Caco-2 (cell line): ENCODE results near the gene BANF2. TPM values are rescaled to one million over a fixed set of nuclear protein-coding genes. Genes with fewer than 3 reads are reported as not detected.

ENCODE experiments used
- BruUV-seq: library from RNA; stranded (reverse); fragments of 400-500 nt; replicated peaks from 2 replicates; lab custom pipeline; 2021; lab: Mats Ljungman, UMichigan
- CTCF ChIA-PET: fragments of 300-600 bp; sonication (Branson Sonifier 250); formaldehyde crosslinking; loops from one replicate; lab custom pipeline; 2022; ENCODE audit warnings: antibody characterized with exemption; lab: Charles Lee
- POLR2A ChIA-PET: fragments of 300-600 bp; sonication (Branson Sonifier 250); formaldehyde crosslinking; loops from one replicate; lab custom pipeline; 2022; ENCODE audit warnings: antibody characterized with exemption; lab: Charles Lee
- DNase-seq, 2 experiments: peaks; one replicate each; pipeline versions ENCODE4 v3.0.0 to v3.0.0-alpha.2; 2020 to 2022
- H3K27me3 ChIP-seq: replicated peaks from 2 replicates; pipeline ENCODE4 v1.6.0; 2011; ENCODE audit warnings: low read length; ENCODE audit not compliant: control insufficient read depth, insufficient read depth
- H3K36me3 ChIP-seq: 2 replicates; pipeline ENCODE4 v1.5.1; 2011; ENCODE audit warnings: low read length; ENCODE audit not compliant: control insufficient read depth, insufficient read depth
- H3K4me1 ChIP-seq: fragments of 250-450 bp; sonication (Bioruptor Pico); 2 replicates; pipeline ENCODE4 v1.5.1; 2020; ENCODE audit warnings: mild to moderate bottlenecking
- H3K4me3 ChIP-seq: 2 replicates; pipeline ENCODE4 v1.5.1; 2011; ENCODE audit warnings: low read depth, mild to moderate bottlenecking, control low read depth, low read length
- H3K9me3 ChIP-seq: fragments of 250-450 bp; sonication (Bioruptor Pico); 2 replicates; pipeline ENCODE4 v1.5.1; 2020; ENCODE audit warnings: mild to moderate bottlenecking, moderate library complexity
- H3K27ac Mint-ChIP-seq: one replicate; pipeline ENCODE4 v1.8.0; 2022; ENCODE audit warnings: mixed read lengths; ENCODE audit not compliant: unreplicated experiment
- H3K27me3 Mint-ChIP-seq: one replicate; pipeline ENCODE4 v1.8.0; 2022; ENCODE audit warnings: mixed read lengths; ENCODE audit not compliant: insufficient read depth, unreplicated experiment
- H3K36me3 Mint-ChIP-seq: one replicate; pipeline ENCODE4 v1.8.0; 2022; ENCODE audit warnings: mild to moderate bottlenecking, mixed read lengths; ENCODE audit not compliant: insufficient read depth, unreplicated experiment
- H3K4me1 Mint-ChIP-seq: one replicate; pipeline ENCODE4 v1.8.0; 2022; ENCODE audit warnings: low read depth, mixed read lengths; ENCODE audit not compliant: unreplicated experiment
- H3K4me3 Mint-ChIP-seq: one replicate; pipeline ENCODE4 v1.8.0; 2022; ENCODE audit warnings: mild to moderate bottlenecking, moderate library complexity, mixed read lengths; ENCODE audit not compliant: unreplicated experiment
- H3K9me3 Mint-ChIP-seq: one replicate; pipeline ENCODE4 v1.8.0; 2022; ENCODE audit warnings: mixed read lengths; ENCODE audit not compliant: unreplicated experiment
- CTCF ChIP-seq, 2 experiments: fragments of 200-600 bp in 1 of 2; IDR thresholded peaks; 1 replicate in 1 of 2; 2 replicates in 1 of 2; pipeline versions ENCODE4 v1.5.1 to v1.8.0; 2011 to 2022; ENCODE audit warnings: antibody characterized with exemption in 1 of 2, control low read depth in 1 of 2, inconsistent platforms in 1 of 2, low read depth in 1 of 2, low read length in 1 of 2, mild to moderate bottlenecking in 1 of 2, moderate library complexity in 1 of 2; ENCODE audit not compliant: insufficient read depth in 1 of 2, severe bottlenecking in 1 of 2, unreplicated experiment in 1 of 2
- intact Hi-C: fragments of 100-400 bp; cut with micrococcal nuclease; formaldehyde crosslinking; loops from one replicate; pipeline ENCODE4 v1.10.0; 2022; ENCODE audit not compliant: unreplicated experiment
- total RNA-seq: library from RNA; stranded (reverse); gene quantifications from 2 replicates; pipeline ENCODE4 v1.2.3, GENCODE V29; 2022

Gene BANF2
- total RNA-seq, 1 experiment from 2014 or later: 2.1 TPM

DNA sequence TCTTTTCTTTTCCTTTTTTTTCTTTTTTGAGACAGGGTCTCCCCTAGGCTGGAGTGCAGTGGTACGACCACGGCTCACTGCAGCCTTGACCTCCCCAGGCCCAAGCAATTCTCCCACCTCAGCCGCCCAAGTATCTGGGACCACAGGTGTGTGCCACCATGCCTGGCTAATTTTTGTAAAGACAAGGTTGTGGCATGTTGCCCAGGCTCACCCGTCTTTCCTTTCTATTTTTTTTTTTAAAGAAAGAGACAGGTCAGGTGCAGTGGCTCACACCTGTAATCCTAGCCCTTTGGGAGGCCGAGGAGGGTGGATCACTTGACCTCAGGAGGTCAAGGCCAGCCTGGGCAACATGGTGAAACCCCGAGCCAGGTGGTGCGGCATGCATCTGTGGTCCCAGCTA is 16.6 kb downstream of the BANF2 start:
- Histone ChIP-seq H3K27me3 (no peaks in the 10 kb centered on the region), H3K4me1 (peaks cover 53% of the 10 kb centered on the region), H3K36me3 (no peaks in the 10 kb centered on the region), H3K4me3 (no peak overlapping the region), H3K9me3 (no peaks in the 10 kb centered on the region)
- no peaks in the 10 kb centered on the region for H3K9me3 Mint-ChIP-seq
- DNase-seq: no peak
- intact Hi-C loops: loop anchor here (10.0 kb wide), 1 partner anchor 108 kb away; no protein-coding TSS in a partner anchor
- H3K4me3 Mint-ChIP-seq: no peak overlapping the region
- no peaks in the 10 kb centered on the region for H3K27me3 Mint-ChIP-seq
- POLR2A ChIA-PET: interaction anchor here (1.0 kb wide), 1 partner anchor 34 kb away, joined by 3 read pairs; the partner anchor contains the start of gene RRBP1
- CTCF ChIA-PET: interaction anchor here (2.2 kb wide), 1 partner anchor 34 kb away, joined by 6 read pairs; the partner anchor contains the start of gene RRBP1
- peaks cover 22% of the 10 kb centered on the region for H3K36me3 Mint-ChIP-seq
- BruUV-seq: no TSS peak
- no peak overlapping the region for H3K27ac Mint-ChIP-seq
- H3K4me1 Mint-ChIP-seq: peaks cover 40% of the 10 kb centered on the region
- no peak for TF ChIP-seq CTCF (IDR thresholded peaks at IDR 0.05; ENCODE audit: insufficient read depth in 1 of 2, low read depth in 1 of 2, low read length in 1 of 2, severe bottlenecking in 1 of 2, unreplicated experiment in 1 of 2)

- TF ChIP-seq CTCF (IDR thresholded peaks at IDR 0.05; ENCODE audit: insufficient read depth in 1 of 2, low read depth in 1 of 2, low read length in 1 of 2, severe bottlenecking in 1 of 2, unreplicated experiment in 1 of 2): no peak
- Histone ChIP-seq H3K4me1 (peaks cover 48% of the 10 kb centered on the region), H3K27me3 (no peaks in the 10 kb centered on the region), H3K9me3 (peaks cover 5% of the 10 kb centered on the region; the same call in 1 of the 2 replicates), H3K4me3 (no peak overlapping the region), H3K36me3 (no peaks in the 10 kb centered on the region)
- ChIA-PET CTCF (no interaction called here), POLR2A (no interaction called here)
- Mint-ChIP-seq H3K4me1 (peaks cover 43% of the 10 kb centered on the region), H3K9me3 (no peaks in the 10 kb centered on the region), H3K27me3 (no peaks in the 10 kb centered on the region), H3K27ac (peak overlapping the region; percentile 95), H3K36me3 (peaks cover 32% of the 10 kb centered on the region), H3K4me3 (no peak overlapping the region)
- BruUV-seq: no TSS peak
- intact Hi-C loops: loop anchor here (1.0 kb wide), 2 partner anchors 11 to 36 kb away; no protein-coding TSS in a partner anchor
- no peak for DNase-seq
These were observed 21.0 kb downstream of the BANF2 start for GRCh38 chr20:17720755-17721154.

DNA sequence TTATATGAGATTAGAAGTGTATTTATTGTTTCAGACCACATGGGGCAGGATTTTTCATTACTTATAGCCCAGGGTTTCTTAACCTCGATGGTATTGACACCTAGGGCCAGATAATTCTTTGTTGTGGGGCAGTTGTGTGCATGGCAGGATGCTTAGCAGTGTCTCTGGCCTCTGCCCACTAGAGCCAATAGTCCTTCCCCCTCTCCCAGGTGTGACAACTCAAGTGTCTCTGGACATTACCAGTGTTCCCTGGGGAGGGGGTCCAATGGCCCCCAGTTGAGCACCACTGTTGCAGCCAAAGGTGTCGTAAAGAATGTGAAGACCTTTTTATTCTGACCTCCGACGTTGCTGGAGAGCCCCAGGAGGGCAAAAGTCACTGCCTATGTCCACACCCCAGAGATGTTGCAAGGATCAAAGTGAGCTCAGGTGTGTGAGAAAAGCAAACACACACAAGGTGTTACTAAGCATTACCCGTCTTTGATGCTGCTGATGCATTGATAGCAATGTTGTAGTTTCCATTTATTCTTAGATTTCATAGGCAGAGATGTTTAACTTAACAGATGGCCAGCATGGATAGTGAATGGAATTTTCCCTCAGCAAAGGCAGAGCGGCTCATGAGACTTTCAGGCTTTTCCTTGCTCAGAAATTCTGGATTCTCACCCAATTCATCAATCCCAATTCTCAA is 22.2 kb downstream of the BANF2 start:
- DNase-seq: peak; percentile 95 to 98
- Mint-ChIP-seq H3K9me3 (no peaks in the 10 kb centered on the region), H3K36me3 (peaks cover 32% of the 10 kb centered on the region), H3K4me3 (peak overlapping the region; percentile 48), H3K4me1 (peaks cover 49% of the 10 kb centered on the region), H3K27me3 (no peaks in the 10 kb centered on the region), H3K27ac (peak overlapping the region; percentile 95)
- H3K9me3 ChIP-seq: peaks cover 5% of the 10 kb centered on the region; the same call in 1 of the 2 replicates
- POLR2A ChIA-PET: interaction anchor here (0.5 to 2.4 kb wide), 4 partner anchors 13 to 152 kb away, joined by 3 to 23 read pairs (median 11); partner anchors contain the start of genes DSTN and RRBP1
- no peaks in the 10 kb centered on the region for H3K36me3 ChIP-seq
- peak; percentile 21 to 58 for TF ChIP-seq CTCF (IDR thresholded peaks at IDR 0.05; ENCODE audit: insufficient read depth in 1 of 2, low read depth in 1 of 2, low read length in 1 of 2, severe bottlenecking in 1 of 2, unreplicated experiment in 1 of 2)
- CTCF ChIA-PET: interaction anchor here (0.6 to 1.6 kb wide), 6 partner anchors 13 to 217 kb away, joined by 3 to 12 read pairs (median 7); partner anchors contain the start of gene RRBP1
- BruUV-seq: no TSS peak
- H3K4me3 ChIP-seq: no peak overlapping the region
- no peaks in the 10 kb centered on the region for H3K27me3 ChIP-seq
- H3K4me1 ChIP-seq: peaks cover 50% of the 10 kb centered on the region
- intact Hi-C loops: loop anchor here (1.0 kb wide), 2 partner anchors 13 to 38 kb away; no protein-coding TSS in a partner anchor
